Posterior cingulate gyrus (tissue), 11 donors: ENCODE data around the gene DPP7.

Source experiments
- DNase-seq, 10 donors: peaks; one replicate each; pipeline versions ENCODE4 v3.0.0 to v3.0.0-alpha.2; 2020 to 2021; ENCODE audit warnings: mixed read lengths in 3 of 10
- intact Hi-C: fragments of 100-400 bp; cut with DNase I; formaldehyde crosslinking; loops from one replicate; pipeline ENCODE4 v1.15.1; 2023

Gene DPP7

GRCh38 chr9:137096785-137097546, 17.6 kb downstream of the DPP7 start:
- peak in 1 of 10 donors; percentile 33 for DNase-seq
- intact Hi-C loops, result no loop called here

- DNase-seq, result peak in 1 of 10 donors; percentile 79
- intact Hi-C loops, result no loop called here
These were observed 18.6 kb downstream of the DPP7 start for GRCh38 chr9:137095664-137096517.

GRCh38 chr9:137089232-137089947, 25.1 kb downstream of the DPP7 start:
- intact Hi-C loops, result no loop called here
- DNase-seq, result peak in 1 of 10 donors; percentile 84

GRCh38 chr9:137088121-137088520, 26.4 kb downstream of the DPP7 start:
- intact Hi-C loops, result no loop called here
- DNase-seq, result no peak

- no peak for DNase-seq
- intact Hi-C loops, result no loop called here
These were observed 27.1 kb downstream of the DPP7 start for GRCh38 chr9:137087409-137087925.

GRCh38 chr9:137086531-137087408, 27.8 kb downstream of the DPP7 start, which contains the start of gene MAN1B1:
TSS of gene MAN1B1 (plus strand) at chr9:137086985. CDS start at chr9:137087000, 15 bp downstream.
- DNase-seq, result peak; percentile 93 to 99 (median 96)
- intact Hi-C loops, result no loop called here

DNA sequence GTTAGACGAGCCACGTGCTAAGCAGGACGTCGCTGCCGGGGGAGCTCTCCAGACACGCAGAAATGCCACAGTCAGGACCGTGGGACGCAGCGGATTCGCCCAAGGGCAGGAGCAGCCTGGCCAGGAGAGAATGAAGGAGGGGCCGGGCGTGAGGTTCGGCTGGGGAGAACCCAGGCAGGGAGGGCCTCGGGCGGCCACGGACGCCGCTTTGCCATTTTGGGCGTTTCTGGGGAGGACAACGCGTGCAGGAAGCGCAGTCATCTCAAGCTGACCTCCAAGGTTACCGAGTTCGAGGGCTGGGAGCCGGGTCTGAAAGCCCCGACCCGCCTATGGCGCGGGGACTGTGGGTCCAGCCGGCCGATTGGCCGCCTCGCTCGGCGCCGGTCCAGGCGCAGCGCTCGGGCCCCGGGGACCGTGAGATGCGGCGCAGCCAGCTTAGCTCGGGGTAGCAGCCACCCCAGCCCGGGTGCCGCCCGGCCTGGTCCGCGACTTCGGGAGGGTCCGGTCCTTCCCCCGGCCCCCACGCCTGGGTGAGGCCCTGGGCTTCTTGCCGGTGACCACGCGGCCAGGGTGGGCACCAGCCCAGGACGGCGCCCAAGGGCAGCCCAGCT, 28.5 kb downstream of the DPP7 start:
- peak in 1 of 10 donors; percentile 86 for DNase-seq
- intact Hi-C loops, result no loop called here

GRCh38 chr9:137084526-137084925, 30.0 kb downstream of the DPP7 start:
- DNase-seq, result peak in 1 of 10 donors; percentile 82

GRCh38 chr9:137083394-137084004, 31.0 kb downstream of the DPP7 start:
- DNase-seq, result peak in 7 of 10 donors; percentile 56 to 95 (median 83)
- intact Hi-C loops, result no loop called here

More at GRCh38 chr9:137084526-137084925, 30.0 kb downstream of the DPP7 start:
- intact Hi-C loops, result no loop called here

DNA sequence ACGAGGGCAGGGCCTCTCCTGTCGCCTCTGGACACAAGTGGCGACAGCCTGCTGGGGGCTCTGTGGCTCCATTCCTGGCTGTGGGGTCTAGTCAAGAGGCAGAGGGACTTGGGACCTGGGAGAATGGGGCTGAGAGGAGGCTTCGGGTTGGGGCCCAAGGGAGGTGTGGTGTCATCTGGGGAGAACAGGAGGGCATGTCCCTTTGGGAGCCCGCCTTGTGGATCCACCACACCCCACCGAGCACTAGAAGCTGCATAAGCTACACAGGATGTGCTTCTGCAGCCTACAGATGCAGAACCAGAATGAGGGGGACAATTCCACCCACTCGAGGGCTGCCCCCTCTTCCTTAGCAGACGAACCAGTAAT, 31.6 kb downstream of the DPP7 start:
- intact Hi-C loops, result no loop called here
- peak in 1 of 10 donors; percentile 62 for DNase-seq

GRCh38 chr9:137082222-137082924, 32.2 kb downstream of the DPP7 start:
- intact Hi-C loops, result no loop called here
- DNase-seq, result peak in 1 of 10 donors; percentile 76

GRCh38 chr9:137080260-137081122, 34.0 kb downstream of the DPP7 start:
- peak in 1 of 10 donors; percentile 72 for DNase-seq
- intact Hi-C loops, result no loop called here

GRCh38 chr9:137079401-137079787, 35.1 kb downstream of the DPP7 start:
- intact Hi-C loops, result no loop called here
- peak in 1 of 10 donors; percentile 79 for DNase-seq

GRCh38 chr9:137078701-137079400, 35.7 kb downstream of the DPP7 start:
- intact Hi-C loops, result no loop called here
- peak in 1 of 10 donors; percentile 69 for DNase-seq

DNA sequence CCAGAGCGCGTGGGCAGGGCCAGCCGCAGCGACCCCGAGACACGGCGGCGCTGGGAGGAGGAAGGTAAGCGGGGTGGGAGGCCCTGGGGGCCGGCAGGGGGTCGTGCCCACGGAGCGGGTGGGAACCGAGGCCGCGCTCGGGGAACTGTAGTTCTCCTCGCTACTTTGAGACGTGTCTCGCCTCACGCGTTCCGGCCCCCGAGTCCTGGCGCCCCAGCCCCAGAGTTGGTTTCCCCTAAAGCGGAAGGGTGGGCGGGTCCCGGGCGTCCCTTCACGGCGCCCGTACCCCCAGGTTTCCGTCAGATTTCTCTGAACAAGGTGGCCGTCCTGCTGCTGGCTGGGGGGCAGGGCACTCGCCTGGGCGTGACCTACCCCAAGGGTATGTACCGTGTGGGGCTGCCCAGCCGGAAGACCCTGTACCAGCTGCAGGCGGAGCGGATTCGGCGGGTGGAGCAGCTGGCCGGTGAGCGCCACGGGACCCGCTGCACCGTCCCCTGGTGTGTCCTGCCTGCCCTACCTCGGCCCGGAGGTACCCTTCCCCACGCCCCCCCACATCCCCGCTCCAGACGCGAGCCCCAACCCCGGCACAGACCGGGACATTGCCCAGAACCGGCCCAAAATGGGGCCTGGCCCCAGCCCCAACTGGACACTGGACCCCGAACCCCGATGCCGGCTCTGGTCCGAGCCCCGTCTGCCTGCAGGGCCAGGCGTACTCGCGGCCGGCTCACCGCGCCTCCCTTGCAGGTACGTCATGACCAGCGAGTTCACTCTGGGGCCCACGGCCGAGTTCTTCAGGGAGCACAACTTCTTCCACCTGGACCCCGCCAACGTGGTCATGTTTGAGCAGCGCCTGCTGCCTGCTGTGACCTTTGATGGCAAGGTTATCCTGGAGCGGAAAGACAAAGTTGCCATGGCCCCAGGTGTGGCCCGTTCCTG, 36.5 kb downstream of the DPP7 start:
- DNase-seq, result peak in 1 of 10 donors; percentile 89
- intact Hi-C loops, result no loop called here
